Stimulated activated CD4-positive, alpha-beta T cell treated with anti-CD3 and anti-CD28 coated beads, Interleukin-2, amount 100 ng/mL, for 24 hours (primary cell): ENCODE results near the gene HDAC7.

Experiments
- DNase-seq, 2 donors: peaks; one replicate each; pipeline ENCODE4 v3.0.0-alpha.2; 2020

Gene HDAC7

GRCh38 chr12:47743311-47743860 lies 76.3 kb downstream of the HDAC7 start:
- DNase-seq = no peak

GRCh38 chr12:47742253-47742825 lies 77.4 kb downstream of the HDAC7 start:
- peak; percentile 85 to 86 for DNase-seq

GRCh38 chr12:47741340-47741703 lies 78.4 kb downstream of the HDAC7 start:
- DNase-seq = peak; percentile 55 to 56

- DNase-seq = no peak
These were observed 78.9 kb downstream of the HDAC7 start for GRCh38 chr12:47740606-47741339.

GRCh38 chr12:47739979-47740378 lies 79.7 kb downstream of the HDAC7 start:
- no peak for DNase-seq

GRCh38 chr12:47739297-47739696 lies 80.4 kb downstream of the HDAC7 start:
- no peak for DNase-seq

GRCh38 chr12:47737936-47738594 lies 81.6 kb downstream of the HDAC7 start:
- no peak for DNase-seq

GRCh38 chr12:47736877-47737676 lies 82.6 kb downstream of the HDAC7 start:
- no peak for DNase-seq

GRCh38 chr12:47736216-47736615 lies 83.5 kb downstream of the HDAC7 start:
- DNase-seq = no peak

- no peak for DNase-seq
These were observed 84.1 kb downstream of the HDAC7 start for GRCh38 chr12:47735649-47736048.

- DNase-seq = no peak
These were observed 84.8 kb downstream of the HDAC7 start for GRCh38 chr12:47734725-47735480.

GRCh38 chr12:47733142-47733541 lies 86.6 kb downstream of the HDAC7 start:
- no peak for DNase-seq
